Measurements from ENCODE around the gene HEATR5A. TPM values are rescaled to one million over a fixed set of nuclear protein-coding genes. Genes with fewer than 3 reads are reported as not detected.

The HEATR5A gene
- total and polyA plus RNA-seq, 2 experiments from 2014 or later, result 25.8 to 32.5 TPM

GRCh38 chr14:31456841-31457664 is 36.7 kb upstream of the HEATR5A start, which contains the start of gene DTD2:
Gene DTD2, minus strand, starts transcription at chr14:31457506. Its CDS starts 113 bp downstream, at chr14:31457393.
- Mint-ChIP-seq H3K4me3 (peak within 1 kb of the TSS; percentile 99), H3K36me3 (ENCODE audit: low read depth) (peaks cover 9% of the 10 kb centered on the region; the same call in 2 of the 3 replicates), H3K4me1 (peaks cover 23% of the 10 kb centered on the region), H3K27me3 (ENCODE audit: insufficient read depth, low read depth, poor library complexity) (peaks cover 5% of the 10 kb centered on the region), H3K9me3 (no peaks in the 10 kb centered on the region; the same call in 2 of the 3 replicates), H3K27ac (peak within 1 kb of the TSS; percentile 99)
- TF ChIP-seq CREB1 (CRISPR knock-in tag; IDR thresholded peaks at IDR 0.05; ENCODE audit: low read depth), result peak; percentile 72
- TF ChIP-seq POLR2AphosphoS5 (IDR thresholded peaks at IDR 0.05; ENCODE audit: low read depth), result peak; percentile 91
- TF ChIP-seq REST (IDR thresholded peaks at IDR 0.05; ENCODE audit: unreplicated experiment), result no peak
- H3F3A ChIP-seq (replicated peaks; ENCODE audit: low read depth), result no peaks in the 10 kb centered on the region
- 0 out of 2 replicates have a peak, but pooled peaks cover 4% of the 10 kb centered on the region for H3K36me3 ChIP-seq (ENCODE audit: insufficient read depth)
- no peaks in the 10 kb centered on the region for H4K20me1 ChIP-seq (replicated peaks; ENCODE audit: insufficient read depth)
- DNase-seq (ENCODE audit: low spot score), result peak; percentile 97
- peak within 1 kb of the TSS; percentile 79 for H3K4me2 ChIP-seq
- no peaks in the 10 kb centered on the region for H3K27me3 ChIP-seq (ENCODE audit: insufficient read depth)
- peak; percentile 99 for ATAC-seq
- H3K27ac ChIP-seq (ENCODE audit: low read depth), result peak within 1 kb of the TSS; percentile 90
- peaks cover 7% of the 10 kb centered on the region; the same call in 1 of the 2 replicates for H3K79me2 ChIP-seq (replicated peaks; ENCODE audit: insufficient read depth)
- H3K4me1 ChIP-seq (ENCODE audit: insufficient read depth), result peaks cover 6% of the 10 kb centered on the region
- H3K4me3 ChIP-seq, result peak within 1 kb of the TSS; percentile 66
- peak within 1 kb of the TSS; percentile 72 for H2AFZ ChIP-seq
- no peaks in the 10 kb centered on the region for H3K9me2 ChIP-seq (ENCODE audit: insufficient read depth)

DNA sequence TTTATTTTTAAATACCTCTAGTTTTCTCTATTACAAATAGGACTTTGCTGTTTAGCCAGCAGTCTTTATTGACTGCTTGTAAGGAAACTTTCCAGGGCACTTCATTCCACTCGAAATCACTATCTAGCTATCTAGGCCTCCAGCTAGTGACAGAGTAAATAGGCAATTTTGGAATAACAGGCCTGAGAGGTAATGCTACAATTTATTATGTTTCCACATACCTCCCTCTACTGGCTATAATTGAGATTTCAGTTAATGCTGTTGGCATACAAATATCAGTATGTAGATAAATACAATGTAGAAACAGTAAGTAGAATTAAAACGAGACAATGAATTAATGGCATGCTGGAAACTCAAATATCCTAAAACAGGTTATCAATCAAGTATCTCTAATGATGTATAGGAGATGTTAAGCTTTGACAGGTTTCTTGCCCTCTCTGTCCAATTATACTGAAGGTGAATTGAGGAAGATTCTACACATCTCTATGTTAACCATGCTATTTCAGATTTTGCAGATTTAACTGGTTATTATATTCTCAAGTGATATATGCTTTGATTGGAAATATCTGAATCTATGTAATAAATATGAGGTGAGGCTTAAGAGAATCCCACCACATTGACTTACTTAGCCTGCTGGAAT is 29.7 kb upstream of the HEATR5A start:
- no peaks in the 10 kb centered on the region for H4K20me1 ChIP-seq (replicated peaks; ENCODE audit: insufficient read depth)
- Mint-ChIP-seq H3K4me3 (no peak overlapping the region), H3K36me3 (ENCODE audit: low read depth) (peaks cover 23% of the 10 kb centered on the region; the same call in 2 of the 3 replicates), H3K27ac (no peak overlapping the region), H3K27me3 (ENCODE audit: insufficient read depth, low read depth, poor library complexity) (no peaks in the 10 kb centered on the region), H3K4me1 (no peaks in the 10 kb centered on the region), H3K9me3 (no peaks in the 10 kb centered on the region)
- DNase-seq (ENCODE audit: low spot score), result peak; percentile 28
- H3K9me2 ChIP-seq (ENCODE audit: insufficient read depth), result no peaks in the 10 kb centered on the region
- no peaks in the 10 kb centered on the region for H3K27me3 ChIP-seq (ENCODE audit: insufficient read depth)
- no peak overlapping the region for H3K4me3 ChIP-seq
- H2AFZ ChIP-seq, result no peak overlapping the region
- TF ChIP-seq ZNF331 (CRISPR knock-in tag; IDR thresholded peaks at IDR 0.05; ENCODE audit: low read depth), result no peak
- TF ChIP-seq ZNF114 (CRISPR knock-in tag; IDR thresholded peaks at IDR 0.05), result no peak
- no peak for TF ChIP-seq EZH2phosphoT487 (IDR thresholded peaks at IDR 0.05; ENCODE audit: unreplicated experiment)
- no peak for TF ChIP-seq EZH2 (IDR thresholded peaks at IDR 0.05; ENCODE audit: low read depth, unreplicated experiment)
- peak in 1 of 2 experiments; percentile 58; a peak in 3 of 4 replicates for TF ChIP-seq CTCF (conservative IDR thresholded peaks at IDR 0.05; ENCODE audit: low read depth in 2 of 2)
- H3K36me3 ChIP-seq (ENCODE audit: insufficient read depth), result peaks cover 12% of the 10 kb centered on the region; the same call in 1 of the 2 replicates
- no peak overlapping the region for H3K4me2 ChIP-seq
- no peaks in the 10 kb centered on the region for H3K4me1 ChIP-seq (ENCODE audit: insufficient read depth)
- no peak for ATAC-seq
- no peak overlapping the region for H3K27ac ChIP-seq (ENCODE audit: low read depth)
- H3F3A ChIP-seq (replicated peaks; ENCODE audit: low read depth), result no peaks in the 10 kb centered on the region
- H3K79me2 ChIP-seq (replicated peaks; ENCODE audit: insufficient read depth), result no peaks in the 10 kb centered on the region; the same call in 1 of the 2 replicates

Measured in GM23338 (cell line).